Measurements from ENCODE around the gene HECW1. TPM values are rescaled to one million over a fixed set of nuclear protein-coding genes. Genes with fewer than 3 reads are reported as not detected.

The HECW1 gene
- total and polyA plus RNA-seq, 2 of the 8 experiments (the other 6 are each of a cell fraction or from before 2014, with no cell fraction given) = 2.9 to 12.7 TPM

DNA sequence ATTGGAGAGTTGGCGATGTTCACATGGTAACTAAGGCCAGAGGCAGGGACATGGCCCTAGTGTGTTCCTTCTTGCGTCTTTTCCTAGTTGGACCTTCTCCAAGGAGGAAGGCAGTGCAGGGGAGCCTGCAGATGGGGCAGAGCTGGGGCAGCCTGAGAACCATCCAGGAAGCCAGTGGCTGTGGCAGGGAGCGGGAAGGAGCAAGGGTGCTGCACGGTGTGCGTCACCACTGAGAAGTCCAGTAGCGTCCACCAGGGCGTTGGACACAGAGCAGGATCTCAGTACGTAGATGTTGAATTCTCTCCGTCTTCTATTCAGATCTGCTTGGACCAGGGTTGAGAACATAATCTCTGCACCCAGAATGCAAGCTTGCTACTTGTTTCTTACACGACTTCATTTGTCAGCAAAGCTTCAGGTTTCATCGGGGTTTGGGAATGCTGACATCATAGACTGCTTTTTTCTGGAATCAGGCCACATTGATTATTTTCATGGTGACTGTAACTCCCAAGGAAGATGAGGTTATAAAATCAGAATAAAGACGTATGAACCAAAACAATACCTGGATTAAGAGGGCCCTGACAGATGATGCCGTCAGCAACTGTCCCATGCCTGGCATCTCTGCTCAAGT is 130.3 kb downstream of the HECW1 start:
- no peak for FAIRE-seq

More for the DNA sequence above, 130.3 kb downstream of the HECW1 start:
- H3K4me3 ChIP-seq (ENCODE audit: extremely low read depth in 1 of 4, insufficient read depth in 2 of 4, low read depth in 3 of 4, low read length in 4 of 4) = no peak overlapping the region
- H3K79me1 ChIP-seq (ENCODE audit: low read depth, low read length) = no peaks in the 10 kb centered on the region
- no peaks in the 10 kb centered on the region for H3K36me3 ChIP-seq (ENCODE audit: control insufficient read depth in 2 of 4, insufficient read depth in 4 of 4, low read length in 3 of 4)
- no peak overlapping the region for H3K4me2 ChIP-seq (ENCODE audit: insufficient read depth in 1 of 2, low read depth in 2 of 2, low read length in 2 of 2)
- H4K91ac ChIP-seq (replicated peaks; ENCODE audit: insufficient read length, low read length) = no peak overlapping the region
- H3K23ac ChIP-seq (ENCODE audit: insufficient read length) = no peak overlapping the region
- no peak overlapping the region for H3K9ac ChIP-seq (replicated peaks in 1 of 4; ENCODE audit: extremely low read depth in 1 of 4, low read depth in 3 of 4, low read length in 3 of 4)
- no peak overlapping the region for H3K14ac ChIP-seq (ENCODE audit: insufficient read length)
- H3K4me1 ChIP-seq (replicated peaks in 1 of 4; ENCODE audit: control insufficient read depth in 3 of 4, insufficient read depth in 4 of 4, low read length in 3 of 4) = peaks cover 0 to 8% (median 6%) of the 10 kb centered on the region in 4 experiments; a peak in 5 of 7 replicates
- no peak overlapping the region for H3K4ac ChIP-seq (replicated peaks; ENCODE audit: insufficient read length, low read depth, low read length)
- no peaks in the 10 kb centered on the region for H4K20me1 ChIP-seq (replicated peaks in 1 of 2; ENCODE audit: control insufficient read depth in 1 of 2, insufficient read depth in 2 of 2, low read length in 2 of 2)
- DNase-seq (ENCODE audit: low read depth in 1 of 2, low spot score in 2 of 2) = no peak
- H3K18ac ChIP-seq (ENCODE audit: extremely low read depth, low read length) = no peak overlapping the region
- TF ChIP-seq CTCF (IDR thresholded peaks at IDR 0.05; ENCODE audit: control extremely low read depth in 1 of 3, insufficient read depth in 1 of 3, low read depth in 1 of 3, low read length in 3 of 3) (no peak), RFX5 (IDR thresholded peaks at IDR 0.05; ENCODE audit: borderline replicate concordance, low read depth, low read length) (no peak), PHF8 (conservative IDR thresholded peaks at IDR 0.05; ENCODE audit: low read depth, low read length) (no peak), ZNF274 (IDR thresholded peaks at IDR 0.05; ENCODE audit: borderline replicate concordance, extremely low read depth, low read length) (no peak), SP4 (IDR thresholded peaks at IDR 0.05; ENCODE audit: low read length) (no peak), CEBPB (IDR thresholded peaks at IDR 0.05; ENCODE audit: low read depth, low read length) (no peak), E2F6 (IDR thresholded peaks at IDR 0.05) (no peak), RNF2 (IDR thresholded peaks at IDR 0.05; ENCODE audit: borderline replicate concordance, low read depth, low read length, missing control alignments, poor library complexity, severe bottlenecking) (no peak)
- no peak overlapping the region for H2BK120ac ChIP-seq (replicated peaks; ENCODE audit: low read depth, low read length)
- H2BK20ac ChIP-seq (ENCODE audit: low read length) = no peak overlapping the region
- no peaks in the 10 kb centered on the region for H3K79me2 ChIP-seq (ENCODE audit: control insufficient read depth in 1 of 2, insufficient read depth in 2 of 2, low read length in 2 of 2)
- no peak overlapping the region for H2AFZ ChIP-seq (ENCODE audit: low read length)
- H2AK5ac ChIP-seq (ENCODE audit: low read depth, low read length) = peak overlapping the region; percentile 67
- peaks cover 1% of the 10 kb centered on the region; the same call in 1 of the 2 replicates for H3K23me2 ChIP-seq (ENCODE audit: low read depth, low read length)
- ChIA-PET POLR2A (ENCODE audit: partially characterized antibody) (interaction anchor here (0.7 kb wide), 1 partner anchor 361 kb away, joined by 3 read pairs; no protein-coding TSS in a partner anchor), CTCF (ENCODE audit: partially characterized antibody) (interaction anchor here (0.9 to 5.7 kb wide), 4 partner anchors 9 to 164 kb away, joined by 3 to 28 read pairs (median 3); no protein-coding TSS in a partner anchor)
- no peak overlapping the region for H3K56ac ChIP-seq (replicated peaks; ENCODE audit: insufficient read length, low read depth, low read length)
- H2BK15ac ChIP-seq (ENCODE audit: low read length) = no peak overlapping the region
- WGBS, 2 experiments (ENCODE audit: extremely low coverage in 1 of 2, insufficient coverage in 1 of 2, insufficient read length in 1 of 2, insufficient replicate concordance in 2 of 2, low coverage in 1 of 2, low lambda C conversion rate in 2 of 2, missing lambda C conversion rate in 1 of 2) = 93% methylated on average over 13 of the region's 13 CpGs; no CpG with 5 or more reads in 1 of the 2 experiments
- H3K27me3 ChIP-seq (replicated peaks in 1 of 4; ENCODE audit: control insufficient read depth in 3 of 4, extremely low read depth in 1 of 4, insufficient read depth in 3 of 4, low read length in 3 of 4) = no peaks in the 10 kb centered on the region
- H2BK5ac ChIP-seq (ENCODE audit: low read depth, low read length) = no peak overlapping the region
- H2BK12ac ChIP-seq (ENCODE audit: low read depth, low read length) = no peak overlapping the region; the same call in 1 of the 2 replicates
- H4K8ac ChIP-seq (ENCODE audit: extremely low read depth, insufficient read depth, low read length) = no peak overlapping the region
- no peak overlapping the region for H4K5ac ChIP-seq (ENCODE audit: insufficient read length, low read depth, low read length)
- no peak overlapping the region for H3K27ac ChIP-seq (ENCODE audit: low read depth, low read length)
- H3K9me3 ChIP-seq (ENCODE audit: insufficient read depth in 2 of 2, low read depth in 1 of 2, low read length in 1 of 2) = no peaks in the 10 kb centered on the region

Measured in H1 (cell line).